HG03159 (cell line): ENCODE measurements around the gene PABPN1L.

ENCODE experiments used
- ATAC-seq: cut with Tn5 transposase; IDR thresholded peaks from one replicate; pipeline ENCODE4 v1.9.1; 2021; ENCODE audit warnings: mild to moderate bottlenecking, moderate library complexity; ENCODE audit not compliant: unreplicated experiment

Gene PABPN1L

DNA sequence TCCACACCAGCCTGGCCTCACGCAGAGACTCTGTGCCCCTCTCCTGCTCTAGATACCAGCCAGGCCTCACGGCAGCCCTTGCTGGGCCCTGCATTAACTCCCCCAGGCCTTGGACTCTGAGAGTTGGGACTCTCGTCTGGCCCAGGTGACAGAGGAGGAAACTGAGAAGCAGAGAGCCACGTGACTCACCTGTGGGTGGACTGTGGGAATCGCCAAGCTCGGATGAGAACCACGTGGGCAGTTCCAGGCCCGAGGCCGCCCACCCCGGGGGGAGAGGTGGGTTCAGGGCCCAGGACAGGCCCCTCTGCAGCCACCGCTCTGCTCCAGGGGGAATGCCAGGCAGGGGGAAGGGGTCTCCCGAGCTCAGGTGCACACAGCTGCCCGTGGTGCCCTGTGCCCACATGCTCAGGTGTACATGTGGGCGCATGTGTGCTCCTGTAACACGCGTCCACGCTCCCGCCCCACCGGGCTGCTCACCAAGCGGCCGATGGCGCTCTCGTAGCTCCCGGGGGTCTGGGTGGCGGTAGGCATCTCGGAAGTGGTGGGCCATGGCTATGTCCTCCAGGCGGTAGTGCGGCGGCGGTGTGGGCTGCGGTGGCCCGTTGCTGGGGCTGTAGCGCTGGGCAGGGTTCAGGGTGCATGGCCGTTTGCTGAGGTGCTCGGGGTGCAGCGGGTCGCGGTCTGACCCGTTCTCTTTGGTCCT is 18.3 kb upstream of the PABPN1L start:
- no peak for ATAC-seq

DNA sequence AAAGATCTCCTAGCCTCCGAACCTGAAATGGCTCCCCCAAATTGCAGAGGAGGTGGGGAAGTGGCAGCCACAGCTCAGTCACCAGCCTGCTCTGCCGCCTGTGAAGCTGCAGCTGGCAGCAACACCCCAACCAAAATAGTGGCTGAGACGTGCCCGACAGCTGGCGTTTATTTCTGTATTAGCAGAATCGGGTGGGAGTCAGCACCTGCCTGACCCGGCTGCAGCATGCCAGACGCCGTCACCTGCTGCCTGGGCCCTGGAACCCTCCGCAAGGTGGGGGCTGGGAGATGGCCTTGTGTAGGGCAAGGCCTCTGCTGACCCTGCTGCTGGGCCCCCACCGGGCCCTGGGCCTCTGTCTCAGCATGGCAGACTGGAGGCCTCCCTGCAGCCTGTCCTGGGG is 17.5 kb upstream of the PABPN1L start:
- ATAC-seq, result no peak

DNA sequence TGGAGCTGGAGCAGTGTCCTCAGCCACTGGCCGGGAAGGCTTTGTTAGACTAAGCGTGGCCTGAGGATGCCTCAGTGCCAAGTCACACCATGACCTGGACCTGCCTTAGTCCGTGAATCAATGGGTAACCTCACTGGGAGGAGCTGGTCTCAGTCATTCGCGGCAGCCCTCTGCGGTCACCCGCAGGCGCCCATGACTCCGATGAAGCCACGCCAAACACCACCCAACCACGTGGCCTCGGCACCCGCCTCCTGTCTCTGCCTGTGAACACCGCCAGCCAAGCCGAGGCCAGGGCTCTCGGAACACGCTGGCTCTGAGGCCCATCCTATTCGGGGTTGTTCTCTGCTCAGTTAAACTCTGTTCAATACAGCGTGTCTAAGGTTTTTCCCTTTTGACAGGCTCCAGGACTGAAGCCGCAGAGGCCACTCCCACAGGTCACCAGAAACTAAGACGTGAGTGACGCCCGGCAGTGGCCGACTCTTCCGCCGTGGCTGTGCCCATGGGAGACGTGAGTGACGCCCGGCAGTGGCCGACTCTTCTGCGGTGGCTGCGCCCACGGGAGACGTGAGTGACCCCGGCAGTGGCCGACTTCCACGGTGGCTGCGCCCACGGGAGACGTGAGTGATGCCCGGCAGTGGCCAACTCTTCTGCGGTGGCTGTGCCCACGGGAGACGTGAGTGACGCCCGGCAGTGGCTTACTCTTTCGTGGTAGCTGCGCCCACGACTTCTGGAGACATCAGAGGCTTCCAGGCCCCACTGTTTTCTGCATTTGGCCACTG is 16.8 kb upstream of the PABPN1L start:
- no peak for ATAC-seq

DNA sequence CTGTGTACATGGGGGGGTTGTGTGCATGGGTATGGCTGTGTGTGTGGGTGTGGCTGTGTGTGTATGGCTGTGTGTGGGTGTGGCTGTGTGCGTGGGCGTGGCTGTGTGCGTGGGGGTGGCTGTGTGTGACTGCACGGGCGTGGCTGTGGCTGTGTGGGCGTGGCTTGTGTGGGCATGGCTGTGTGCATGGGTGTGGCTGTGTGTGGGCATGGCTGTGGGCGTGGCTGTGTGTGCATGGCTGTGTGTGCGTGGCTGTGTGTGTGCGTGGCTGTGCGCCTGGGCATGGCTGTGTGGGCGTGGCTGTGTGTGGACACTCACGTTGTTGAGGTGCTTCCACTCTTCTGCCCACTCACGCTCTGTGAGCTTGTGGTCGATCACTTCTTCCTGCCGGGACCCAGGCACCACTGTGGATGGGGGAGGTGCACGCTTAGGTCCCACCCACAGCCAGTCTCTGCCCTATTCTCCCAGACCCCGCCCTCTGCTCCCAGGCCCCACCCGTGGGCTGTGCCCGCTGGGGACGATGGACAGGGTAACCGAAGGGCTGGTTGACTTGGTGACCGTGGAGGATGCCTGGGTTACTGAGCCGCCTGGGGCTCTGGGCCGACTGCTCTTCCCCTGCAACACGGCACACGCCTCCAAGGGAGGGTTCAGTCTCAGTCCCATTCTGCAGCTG is 16.0 kb upstream of the PABPN1L start:
- no peak for ATAC-seq

DNA sequence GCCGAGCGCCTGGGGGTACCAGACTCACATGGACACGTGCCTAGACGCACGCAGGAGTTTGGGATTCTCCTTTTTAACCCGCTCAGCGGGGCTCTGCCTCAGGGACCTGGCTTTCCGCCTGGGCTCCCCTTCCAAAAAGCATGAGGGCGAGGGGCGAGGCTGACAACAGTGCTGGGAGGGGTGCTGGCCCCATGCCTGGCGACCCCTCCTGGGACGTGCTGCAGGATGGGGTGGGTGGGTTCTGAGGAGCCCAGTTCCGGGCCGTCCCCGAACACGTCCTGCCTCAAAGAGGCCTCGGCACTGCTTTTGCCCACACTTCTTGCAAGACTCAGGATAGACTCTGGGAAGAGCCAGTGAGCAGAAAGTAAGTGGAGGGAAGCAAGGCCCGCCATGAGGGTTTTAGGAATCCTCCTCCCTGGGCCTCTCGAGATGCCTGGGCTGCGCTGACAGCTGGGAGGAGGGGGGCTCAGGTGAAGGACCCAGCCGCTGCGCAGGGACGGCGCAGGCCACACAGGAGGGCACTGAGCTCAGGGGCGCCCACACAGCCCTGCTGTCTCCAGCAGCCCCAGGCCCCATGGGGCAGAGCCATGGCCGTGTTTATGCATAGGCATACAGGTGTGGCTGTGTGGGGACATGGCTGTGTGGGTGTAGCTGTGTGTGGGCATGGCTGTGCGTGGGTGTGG is 15.4 kb upstream of the PABPN1L start:
- no peak for ATAC-seq

DNA sequence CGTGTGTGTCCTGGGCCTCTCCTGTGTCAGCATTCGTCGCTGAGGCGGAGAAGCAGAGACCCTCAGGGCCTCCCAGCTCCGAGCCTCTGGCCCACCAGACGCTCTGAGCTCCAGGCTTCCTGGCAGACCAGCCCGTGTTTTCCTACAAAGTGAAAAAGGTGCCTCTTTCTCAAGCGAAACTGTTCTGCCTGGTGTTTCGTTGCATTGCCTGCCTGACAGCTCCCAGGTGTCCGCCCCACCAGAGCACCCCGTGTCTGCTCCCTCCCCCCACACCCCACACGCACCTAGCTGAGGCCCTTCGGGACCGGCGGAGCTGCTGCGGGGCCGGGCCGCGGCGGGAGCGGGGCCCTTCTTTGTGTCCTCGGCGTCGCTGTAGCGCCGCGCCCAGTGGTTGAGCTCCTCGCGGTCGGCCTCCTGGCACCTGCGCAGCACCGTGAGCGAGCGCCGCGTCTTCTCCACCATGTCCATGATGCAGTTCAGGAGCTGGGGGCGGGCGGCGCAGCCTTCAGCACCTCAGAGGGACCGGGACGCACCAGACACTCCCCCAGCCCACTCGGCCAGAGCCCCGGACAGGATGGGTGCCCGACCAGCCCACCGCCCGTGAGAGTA is 14.7 kb upstream of the PABPN1L start:
- no peak for ATAC-seq

DNA sequence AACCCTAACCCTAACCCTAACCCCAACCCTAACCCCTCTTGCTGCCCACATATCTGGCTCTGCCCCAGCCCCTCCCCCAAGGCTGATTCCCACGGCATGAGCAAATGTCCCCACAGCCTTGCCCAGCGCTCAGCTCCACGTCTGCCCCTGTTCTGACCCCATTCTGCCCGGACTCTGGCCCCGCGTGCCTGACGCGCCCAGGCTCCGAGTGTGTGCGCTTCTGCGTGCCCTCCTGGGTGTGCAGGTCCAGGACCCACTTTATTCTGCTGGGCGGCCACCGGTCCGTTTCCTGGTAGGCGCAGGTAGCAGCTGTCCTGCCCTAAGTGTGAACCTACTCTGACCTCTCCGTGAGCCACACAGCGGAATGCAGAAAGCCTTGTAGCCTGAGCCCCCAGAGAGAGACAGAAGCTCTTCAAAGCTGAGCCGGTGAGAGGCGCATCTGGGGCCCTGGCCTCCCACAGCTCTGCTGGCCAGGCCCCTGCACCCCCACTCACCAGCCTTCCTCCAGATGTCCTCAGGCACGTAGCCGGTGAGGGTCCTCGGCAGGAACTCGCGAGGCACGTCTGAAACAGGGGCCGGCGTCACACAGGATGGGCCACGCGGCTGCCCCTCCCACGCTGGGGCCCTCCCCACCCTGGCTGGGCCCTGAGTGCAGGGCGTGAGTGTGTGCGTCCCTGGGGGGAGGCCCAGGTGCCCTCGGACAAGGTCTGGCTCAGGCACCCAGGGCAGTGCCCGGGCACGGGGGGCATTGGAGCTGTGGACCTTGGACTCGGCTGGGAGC is 14.0 kb upstream of the PABPN1L start:
- ATAC-seq, result no peak

DNA sequence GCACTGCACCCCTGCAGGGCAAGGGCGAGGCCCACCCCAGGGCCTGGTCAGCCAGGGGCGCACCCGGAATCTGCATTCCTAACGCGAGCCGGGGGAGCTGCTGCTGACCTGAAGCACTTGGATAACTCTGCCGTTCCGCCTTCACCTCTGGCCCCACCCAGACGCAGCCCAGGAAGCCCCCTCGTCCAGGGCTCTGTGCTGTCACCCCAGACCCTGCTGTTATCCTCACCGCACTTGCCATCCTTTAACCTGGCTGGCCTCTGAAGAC is 13.3 kb upstream of the PABPN1L start:
- ATAC-seq, result no peak

DNA sequence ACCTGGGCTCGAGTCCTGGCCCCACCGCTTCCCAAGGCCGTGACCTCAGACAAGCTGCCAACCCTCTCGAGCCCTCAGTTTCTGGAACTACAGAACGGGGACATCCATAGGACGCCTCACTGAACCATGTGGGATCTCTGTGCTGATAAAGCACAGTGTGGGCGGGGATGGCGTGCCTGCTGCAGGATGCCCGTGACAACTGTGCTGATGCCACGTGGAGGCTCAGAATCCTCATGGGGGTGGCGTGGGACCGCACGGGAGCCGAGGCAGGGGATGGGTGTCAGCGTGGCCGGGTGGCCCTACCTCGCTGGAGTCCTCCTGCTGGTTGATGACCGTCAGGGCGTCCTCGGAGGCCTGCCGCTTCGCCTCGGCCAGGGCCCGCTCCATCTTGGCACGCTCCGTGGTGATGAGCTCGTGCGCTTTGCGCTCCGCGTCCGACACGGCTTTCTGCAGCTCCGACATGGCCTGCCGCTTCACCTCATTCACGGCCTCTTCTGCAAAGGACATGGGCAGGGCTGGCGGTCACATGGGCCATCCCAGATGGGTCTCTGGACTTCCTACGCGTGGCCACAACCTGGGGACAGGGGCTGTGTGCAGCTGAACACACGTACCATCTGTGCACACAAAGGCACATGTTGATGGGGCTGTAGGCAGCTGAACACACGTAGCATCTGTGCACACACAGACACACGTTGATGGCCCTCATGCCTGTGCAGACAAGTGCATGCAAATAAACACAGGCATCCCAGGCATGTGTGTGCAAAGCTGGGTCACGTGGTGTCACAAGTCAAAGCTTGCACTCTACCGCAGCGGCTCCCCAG is 12.7 kb upstream of the PABPN1L start:
- no peak for ATAC-seq

DNA sequence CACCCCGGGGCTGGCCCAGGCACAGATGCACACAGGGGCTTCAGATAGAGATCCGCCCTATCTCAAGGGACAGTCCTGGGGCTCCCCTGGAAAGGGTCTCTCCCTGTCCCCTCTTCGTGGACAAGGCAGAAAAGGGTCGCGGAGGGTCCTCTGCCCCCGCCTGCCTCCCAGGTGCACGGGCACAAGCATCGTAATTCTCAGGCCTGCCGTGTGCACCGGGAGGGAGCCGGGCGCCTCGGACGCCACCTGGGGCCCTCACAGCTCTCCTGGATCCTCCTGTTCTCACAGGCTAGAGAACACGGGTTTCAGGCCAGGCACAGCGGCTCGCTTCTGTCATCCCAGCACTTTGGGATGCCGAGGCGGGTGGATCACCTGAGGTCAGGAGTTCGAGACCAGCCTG is 11.9 kb upstream of the PABPN1L start:
- no peak for ATAC-seq

DNA sequence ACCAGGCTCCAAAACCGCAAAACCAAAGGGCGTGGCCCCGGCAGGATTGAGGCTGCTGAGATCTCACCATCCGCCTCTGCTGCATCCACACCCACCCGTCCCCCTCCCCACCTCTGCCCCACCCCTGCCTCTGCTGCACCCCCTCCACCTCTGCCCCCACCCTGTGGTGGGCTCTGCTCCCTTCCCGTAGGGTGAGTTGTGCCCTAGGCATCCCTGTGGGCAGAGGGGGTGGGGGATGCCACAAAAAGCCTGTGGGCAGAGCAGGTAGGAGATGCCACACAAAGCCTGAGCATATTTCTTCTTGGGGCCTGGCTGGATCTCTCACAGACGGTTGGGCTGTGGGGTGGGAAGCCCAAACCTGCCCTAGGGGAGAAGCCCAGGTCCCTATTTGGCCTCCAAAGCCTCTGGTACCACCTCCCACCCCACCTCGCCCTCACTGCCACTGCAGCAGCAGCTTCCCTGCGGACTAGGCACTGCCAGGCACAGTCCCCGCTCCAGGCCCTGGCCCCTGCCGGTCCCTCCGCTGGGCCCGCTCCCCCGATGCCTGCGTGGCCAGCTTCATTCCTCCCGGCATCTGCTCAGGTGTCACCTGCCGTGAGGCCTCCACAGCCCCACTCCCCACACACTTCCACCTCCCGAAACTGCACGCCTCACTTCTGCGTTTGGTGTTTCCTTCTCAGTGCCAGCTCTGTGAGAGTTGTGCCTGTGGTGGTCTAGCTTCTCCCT is 11.3 kb upstream of the PABPN1L start:
- ATAC-seq, result no peak

DNA sequence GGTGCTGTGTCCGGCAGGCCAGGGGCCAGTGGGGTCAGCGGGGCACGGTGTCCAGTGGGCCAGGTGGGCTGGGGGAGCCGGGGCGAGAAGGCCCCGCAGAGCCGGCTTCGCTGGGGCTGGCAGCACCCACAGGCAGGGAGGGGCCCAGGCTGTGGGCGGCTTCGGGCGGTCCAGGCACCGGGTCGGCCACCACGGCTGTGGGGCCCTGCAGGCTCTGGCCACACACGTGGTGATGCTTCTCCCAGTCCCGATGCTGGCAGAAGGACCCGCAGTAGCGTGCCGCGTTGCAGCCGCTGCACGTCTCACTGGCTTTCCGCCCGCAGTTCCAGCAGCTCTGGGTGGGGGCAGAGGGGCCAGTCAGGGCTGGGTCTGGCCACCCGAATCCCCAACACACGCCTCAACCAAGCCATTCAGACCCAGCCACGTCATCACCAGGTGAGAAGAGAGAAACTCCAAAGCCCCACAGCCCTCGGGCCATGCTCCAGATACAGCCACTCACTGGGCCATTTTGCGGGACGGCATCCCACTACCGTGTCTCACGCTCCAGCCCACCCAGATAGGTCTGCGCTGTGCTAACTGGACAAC is 10.6 kb upstream of the PABPN1L start:
- no peak for ATAC-seq

DNA sequence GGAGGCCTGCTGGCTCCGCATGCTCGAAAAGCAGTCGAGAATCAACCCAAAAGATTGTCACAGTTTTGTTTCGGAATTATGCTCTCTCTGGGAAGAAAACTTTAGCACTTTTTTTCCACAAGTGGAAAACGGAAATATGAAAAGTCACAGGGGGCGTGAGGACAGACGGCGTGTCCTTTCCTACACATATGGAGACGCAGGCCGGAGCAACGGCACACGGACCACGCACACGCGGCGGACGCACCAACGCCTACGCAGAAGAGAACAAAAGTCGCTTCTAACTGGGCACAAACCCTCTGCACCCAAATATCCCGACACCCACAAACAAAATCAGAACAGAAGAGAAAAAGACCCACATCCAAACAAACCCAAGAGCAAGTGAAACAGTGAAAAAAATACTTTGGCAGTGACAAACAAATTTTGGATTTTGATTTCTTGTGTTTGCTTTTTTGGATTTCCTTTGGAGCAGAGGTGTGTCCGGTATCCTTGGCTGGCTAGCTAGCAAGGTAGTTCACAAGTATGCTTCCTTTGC is 9.3 kb upstream of the PABPN1L start:
- ATAC-seq, result no peak

DNA sequence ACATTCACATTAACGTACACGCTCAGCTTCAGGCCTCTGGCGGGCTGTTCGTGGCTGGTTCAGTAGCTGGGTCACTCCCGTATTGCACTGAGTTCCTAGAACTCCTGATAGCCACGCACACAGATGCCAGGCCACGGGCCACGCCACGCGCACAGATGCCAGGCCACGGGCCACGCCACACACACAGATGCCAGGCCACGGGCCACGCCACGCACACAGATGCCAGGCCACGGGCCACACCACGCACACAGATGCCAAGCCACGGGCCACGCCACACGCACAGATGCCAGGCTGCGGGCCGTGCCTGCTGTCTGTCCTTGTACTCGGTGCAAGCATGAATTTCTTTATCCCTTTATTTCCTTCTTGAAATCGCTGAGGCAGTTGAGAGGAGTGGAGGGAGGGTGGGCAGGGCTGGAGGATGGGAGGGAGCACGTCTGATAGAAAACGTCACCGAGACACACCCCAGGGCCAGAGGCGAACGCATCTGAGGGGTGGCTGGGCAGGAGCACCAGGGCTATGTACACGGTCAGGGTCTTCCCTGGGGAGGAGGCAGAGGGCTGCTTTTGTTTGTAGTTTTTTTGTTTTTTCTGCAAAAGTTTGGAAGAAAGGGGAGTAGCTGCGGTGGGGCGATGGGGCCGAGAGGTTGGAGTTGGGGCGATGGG is 8.6 kb upstream of the PABPN1L start:
- no peak for ATAC-seq

DNA sequence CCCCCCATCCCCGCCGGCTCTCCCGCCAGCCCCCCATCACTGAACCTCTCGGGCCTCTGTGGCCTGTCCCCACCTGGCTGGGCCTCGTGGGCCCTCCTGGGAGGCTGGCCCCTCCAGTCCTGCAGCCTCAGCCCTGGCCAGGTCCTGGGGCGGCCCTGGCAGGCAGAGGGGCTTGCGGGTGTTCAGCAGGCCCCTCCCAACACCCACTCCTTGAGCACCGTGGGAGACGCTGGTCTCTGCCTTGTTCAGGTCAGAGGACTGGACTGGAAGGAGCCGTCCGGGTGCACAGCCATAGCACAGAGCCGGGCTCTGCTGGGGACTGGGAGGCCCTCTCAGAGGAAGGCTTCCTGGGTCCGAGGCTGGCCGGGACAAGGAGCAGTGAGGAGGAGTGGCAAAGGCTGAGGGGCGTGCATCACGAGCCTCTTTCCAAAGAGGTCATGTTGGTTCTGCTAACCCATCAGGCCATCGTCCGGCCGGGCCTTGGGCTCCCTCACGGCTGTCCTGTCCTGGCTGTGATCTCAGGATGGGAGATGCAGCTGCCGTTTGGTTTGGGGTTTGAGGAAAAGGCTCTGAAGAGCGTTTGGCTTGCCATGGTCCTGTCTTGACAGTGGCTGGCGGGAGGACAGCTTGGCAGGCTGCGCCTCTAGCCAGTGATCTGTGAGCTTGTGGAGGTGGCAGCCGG is 6.3 kb upstream of the PABPN1L start:
- no peak for ATAC-seq

DNA sequence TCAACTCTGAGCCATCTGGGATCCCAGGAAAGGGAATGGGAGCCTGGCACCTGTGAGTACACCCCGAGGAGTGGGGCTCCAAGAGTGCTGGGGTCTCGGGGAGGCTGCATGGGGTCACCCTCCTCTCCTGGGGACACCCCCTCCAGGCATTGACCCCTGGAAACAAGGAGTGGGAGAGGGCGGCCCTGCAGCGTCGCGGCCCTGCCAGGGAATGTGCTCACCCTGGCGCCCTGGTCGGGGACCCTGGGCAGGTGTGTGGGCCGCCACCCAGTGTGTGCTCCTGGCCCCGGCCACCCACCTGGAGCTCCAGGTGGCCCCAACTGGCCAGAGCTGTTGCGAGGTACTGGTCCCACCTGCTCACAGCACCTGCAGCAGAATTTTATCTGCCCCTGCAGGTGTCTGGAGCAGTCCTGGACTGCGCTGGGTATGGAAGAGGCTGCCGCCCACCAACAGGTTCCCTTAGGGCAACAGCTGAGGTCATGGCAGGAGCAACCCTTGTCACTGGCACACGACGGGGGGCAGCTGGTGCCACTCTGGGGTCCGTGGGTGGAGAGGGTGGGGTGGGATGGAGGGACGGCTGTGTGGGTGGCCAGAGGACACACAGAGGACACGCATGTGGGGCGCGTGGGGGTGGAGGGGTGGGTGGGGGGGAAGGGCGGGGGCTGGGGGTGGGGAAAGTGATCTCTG is 5.4 kb upstream of the PABPN1L start:
- no peak for ATAC-seq

DNA sequence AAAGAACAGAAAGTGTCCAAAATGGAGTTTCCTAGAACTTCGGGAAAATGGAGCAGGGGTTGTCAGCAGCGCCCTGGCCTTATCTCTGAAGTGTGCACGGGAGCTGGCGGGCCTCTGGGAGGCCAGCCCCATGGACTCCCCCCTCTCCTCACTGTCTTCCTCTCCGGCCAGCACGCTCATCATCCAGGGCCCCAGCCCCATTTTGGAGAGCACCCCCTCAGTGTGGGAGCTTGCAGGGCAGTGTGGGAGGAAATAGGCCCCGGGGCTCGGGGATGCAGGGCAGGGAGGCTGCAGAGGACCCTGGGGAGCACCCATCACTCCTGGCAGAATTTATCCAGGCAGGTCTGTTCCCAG is 4.9 kb upstream of the PABPN1L start:
- no peak for ATAC-seq
